Tibial artery (tissue), 4 donors: ENCODE measurements around the gene LRRFIP1.
"Not testable (repeated sequence)": the region's sequence is repeated elsewhere in the genome, so short reads cannot be mapped to it uniquely, and the experiment has no call there.

ENCODE experiments used
- DNase-seq, 2 donors: peaks; one replicate each; pipeline ENCODE4 v3.0.0-alpha.2; 2019
- H3K27ac ChIP-seq, 2 donors: fragments of 200-600 bp; sonication (generic) in 1 of 2; 1 replicate in 1 of 2; 2 replicates in 1 of 2; pipeline ENCODE4 v1.5.1; 2018 to 2019; ENCODE audit warnings: mild to moderate bottlenecking in 1 of 2
- H3K27me3 ChIP-seq, 2 donors: fragments of 200-600 bp; sonication (generic) in 1 of 2; one replicate each; pipeline versions ENCODE4 v1.5.1 to v1.6.0; 2016 to 2019
- H3K36me3 ChIP-seq, 3 donors: fragments of 200-600 bp; sonication (generic) in 2 of 3; one replicate each; pipeline ENCODE4 v1.5.1; 2016 to 2019; ENCODE audit warnings: mild to moderate bottlenecking in 2 of 3
- H3K4me1 ChIP-seq, 4 donors: fragments of 200-600 bp; sonication (generic) in 2 of 4; 1 replicate in 3 of 4; 2 replicates in 1 of 4; pipeline ENCODE4 v1.5.1; 2016 to 2019
- H3K4me3 ChIP-seq, 2 donors: fragments of 200-600 bp; sonication (generic) in 1 of 2; 1 replicate in 1 of 2; 2 replicates in 1 of 2; pipeline ENCODE4 v1.5.1; 2018 to 2019; ENCODE audit warnings: mild to moderate bottlenecking in 2 of 2
- H3K9me3 ChIP-seq, 3 donors: fragments of 200-600 bp; sonication (generic) in 1 of 3; one replicate each; pipeline ENCODE4 v1.5.1; 2016 to 2019
- CTCF ChIP-seq, 2 experiments: fragments of 200-600 bp in 1 of 2; fragments of 450-650 bp in 1 of 2; IDR thresholded peaks; one replicate each; pipeline ENCODE4 v1.5.1; 2017 to 2019; ENCODE audit warnings: antibody characterized with exemption in 2 of 2, mild to moderate bottlenecking in 1 of 2, moderate library complexity in 1 of 2
- intact Hi-C: fragments of 100-400 bp; cut with DNase I; formaldehyde crosslinking; loops from one replicate; pipeline ENCODE4 v1.15.0; 2023; ENCODE audit warnings: low total_unique reads

LRRFIP1 gene

GRCh38 chr2:237604391-237604790 is 23.0 kb upstream of the LRRFIP1 start:
- no peaks in the 10 kb centered on the region for H3K36me3 ChIP-seq
- no peak for TF ChIP-seq CTCF (IDR thresholded peaks at IDR 0.05)
- no peaks in the 10 kb centered on the region for H3K27me3 ChIP-seq
- no peak overlapping the region for H3K4me3 ChIP-seq
- peaks cover 0 to 27% (median 13%) of the 10 kb centered on the region in 4 donors for H3K4me1 ChIP-seq
- peak overlapping the region; percentile 28 to 36 for H3K27ac ChIP-seq
- intact Hi-C loops, result loop anchor here (5.0 kb wide), 1 partner anchor 138 kb away; no protein-coding TSS in a partner anchor
- DNase-seq, result no peak
- no peaks in the 10 kb centered on the region for H3K9me3 ChIP-seq

GRCh38 chr2:237604960-237605359 is 22.4 kb upstream of the LRRFIP1 start:
- H3K4me3 ChIP-seq, result no peak overlapping the region
- DNase-seq, result no peak
- no peak overlapping the region for H3K27ac ChIP-seq
- H3K27me3 ChIP-seq, result no peaks in the 10 kb centered on the region
- no peaks in the 10 kb centered on the region for H3K36me3 ChIP-seq
- H3K9me3 ChIP-seq, result no peaks in the 10 kb centered on the region
- H3K4me1 ChIP-seq, result peaks cover 0 to 22% (median 9%) of the 10 kb centered on the region in 4 donors
- TF ChIP-seq CTCF (IDR thresholded peaks at IDR 0.05), result no peak
- intact Hi-C loops, result loop anchor here (5.0 kb wide), 1 partner anchor 137 kb away; no protein-coding TSS in a partner anchor

GRCh38 chr2:237606522-237606921 is 20.9 kb upstream of the LRRFIP1 start:
- H3K4me1 ChIP-seq, H3K9me3 ChIP-seq, H3K27ac ChIP-seq, H3K27me3 ChIP-seq, DNase-seq, H3K36me3 ChIP-seq, H3K4me3 ChIP-seq, intact Hi-C loops: not testable (repeated sequence)

GRCh38 chr2:237612527-237613357 is 14.6 kb upstream of the LRRFIP1 start:
- H3K36me3 ChIP-seq, result no peaks in the 10 kb centered on the region
- H3K9me3 ChIP-seq, result no peaks in the 10 kb centered on the region
- H3K4me3 ChIP-seq, result no peak overlapping the region
- H3K4me1 ChIP-seq, result peaks cover 0 to 33% (median 22%) of the 10 kb centered on the region in 4 donors
- no peak overlapping the region for H3K27ac ChIP-seq
- TF ChIP-seq CTCF (IDR thresholded peaks at IDR 0.05), result no peak
- intact Hi-C loops, result no loop called here
- no peaks in the 10 kb centered on the region for H3K27me3 ChIP-seq
- DNase-seq, result no peak

- H3K9me3 ChIP-seq, result no peaks in the 10 kb centered on the region
- peak overlapping the region in 1 of 2 donors; percentile 81 for H3K27ac ChIP-seq
- intact Hi-C loops, result no loop called here
- no peak overlapping the region for H3K4me3 ChIP-seq
- peaks cover 0 to 43% (median 31%) of the 10 kb centered on the region in 4 donors for H3K4me1 ChIP-seq
- TF ChIP-seq CTCF (IDR thresholded peaks at IDR 0.05), result no peak
- no peaks in the 10 kb centered on the region for H3K27me3 ChIP-seq
- no peak for DNase-seq
- no peaks in the 10 kb centered on the region for H3K36me3 ChIP-seq
Observed at GRCh38 chr2:237613679-237614078, 13.7 kb upstream of the LRRFIP1 start.

- intact Hi-C loops, result no loop called here
- Histone ChIP-seq H3K27ac (peak overlapping the region; percentile 76 to 81), H3K27me3 (no peaks in the 10 kb centered on the region), H3K36me3 (no peaks in the 10 kb centered on the region), H3K4me1 (peaks cover 0 to 48% (median 32%) of the 10 kb centered on the region in 4 donors), H3K4me3 (no peak overlapping the region), H3K9me3 (no peaks in the 10 kb centered on the region)
- DNase-seq, result no peak
- no peak for TF ChIP-seq CTCF (IDR thresholded peaks at IDR 0.05)
Observed at GRCh38 chr2:237614151-237614720, 13.2 kb upstream of the LRRFIP1 start.
